Astrocyte of the spinal cord (primary cell): ENCODE results near the gene SPATA20.

Source experiments
- DNase-seq: peaks from one replicate; pipeline ENCODE4 v3.0.0; 2011; ENCODE audit warnings: low read depth, low spot score
- H3K4me3 ChIP-seq: 2 replicates; pipeline ENCODE4 v1.5.1; 2011; ENCODE audit warnings: low read depth, mild to moderate bottlenecking, low read length, moderate library complexity
- CTCF ChIP-seq: IDR thresholded peaks from 2 replicates; pipeline ENCODE4 v1.5.1; 2012; ENCODE audit warnings: low read depth, mild to moderate bottlenecking, low read length, inconsistent platforms
- in situ Hi-C: cut with HindIII; loops from 2 replicates; pipeline ENCODE4 v1.10.0; 2017; ENCODE audit warnings: low sequenced_read_pairs

SPATA20 gene

GRCh38 chr17:50539762-50540559, 7.0 kb upstream of the SPATA20 start:
- in situ Hi-C loops = no loop called here
- no peak for DNase-seq
- TF ChIP-seq CTCF = no peak
- H3K4me3 ChIP-seq = no peak overlapping the region

- H3K4me3 ChIP-seq = no peak overlapping the region
- in situ Hi-C loops = no loop called here
- no peak for TF ChIP-seq CTCF
- no peak for DNase-seq
These were observed 6.2 kb upstream of the SPATA20 start for GRCh38 chr17:50540560-50541401.

DNA sequence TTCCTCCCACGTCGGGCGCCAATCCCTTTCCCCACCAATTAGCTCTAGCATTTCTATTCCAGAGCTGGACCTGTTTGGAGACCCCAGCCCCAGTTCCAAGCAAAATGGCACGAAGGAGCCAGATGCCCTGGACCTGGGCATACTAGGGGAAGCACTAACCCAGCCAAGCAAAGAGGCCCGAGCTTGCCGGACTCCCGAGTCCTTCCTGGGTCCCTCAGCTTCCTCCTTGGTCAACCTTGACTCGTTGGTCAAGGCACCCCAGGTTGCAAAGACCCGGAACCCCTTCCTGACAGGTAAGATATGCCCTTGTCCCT, 5.6 kb upstream of the SPATA20 start:
- DNase-seq = no peak
- peak overlapping the region; percentile 38 for H3K4me3 ChIP-seq
- in situ Hi-C loops = no loop called here
- no peak for TF ChIP-seq CTCF

- in situ Hi-C loops = no loop called here
- TF ChIP-seq CTCF = peak; percentile 17
- DNase-seq = peak; percentile 76
- H3K4me3 ChIP-seq = peak overlapping the region; percentile 49
These were observed 5.0 kb upstream of the SPATA20 start for GRCh38 chr17:50541716-50542688.

DNA sequence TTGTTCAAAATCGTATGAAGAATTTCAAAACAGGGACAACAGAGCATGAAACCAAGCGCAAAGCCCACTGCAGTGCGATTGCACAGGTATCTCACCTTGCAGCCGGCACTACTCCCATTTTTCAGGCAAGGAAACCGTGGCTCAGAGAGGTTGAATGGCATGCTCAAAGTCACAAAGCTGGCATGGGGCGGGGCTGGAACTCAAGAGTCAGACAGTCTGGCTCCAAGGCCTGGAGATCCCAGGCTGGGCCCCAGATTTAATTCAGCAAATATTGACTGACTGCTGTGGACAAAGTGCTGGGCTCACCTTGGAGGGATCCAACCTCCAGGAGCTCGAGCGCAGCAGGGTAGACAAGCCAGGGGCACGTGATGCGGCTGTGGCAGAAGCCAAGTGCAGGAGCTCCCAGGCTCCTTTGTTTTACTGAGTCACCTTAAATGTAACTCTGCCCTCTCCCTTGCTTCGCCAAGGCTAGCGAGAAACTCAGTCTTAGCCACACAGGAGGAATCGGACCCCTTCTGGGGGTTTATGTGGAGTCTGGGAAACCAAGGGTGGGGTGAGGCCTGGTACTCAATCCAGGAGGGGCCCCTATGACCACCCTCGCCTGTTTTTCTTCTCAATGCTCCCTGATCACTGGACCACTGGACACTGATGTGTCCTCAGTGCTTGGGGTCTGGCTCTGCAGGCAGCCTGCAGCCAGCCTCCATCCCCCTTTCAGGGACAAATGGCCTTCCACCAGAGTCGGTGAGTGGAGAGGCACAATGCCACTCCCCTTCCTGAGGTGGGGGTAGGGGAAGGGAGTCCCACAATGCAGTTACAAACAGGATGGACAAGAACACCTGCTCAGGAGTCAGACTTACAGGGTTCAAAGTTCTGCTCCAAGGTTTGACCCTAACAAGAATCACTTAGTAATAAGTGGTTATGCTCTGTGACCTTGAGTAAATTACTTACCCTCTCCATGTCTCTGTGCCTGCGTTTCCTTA, 3.9 kb upstream of the SPATA20 start:
- no peak for DNase-seq
- TF ChIP-seq CTCF = no peak
- H3K4me3 ChIP-seq = no peak overlapping the region
- in situ Hi-C loops = no loop called here
